Measurements from ENCODE around the gene PAK1. TPM values are rescaled to one million over a fixed set of nuclear protein-coding genes. Genes with fewer than 3 reads are reported as not detected.

Gene PAK1
- total and polyA plus RNA-seq, 2 donors (not counting 1 experiment from before 2014, with no cell fraction given): 11.9 to 23.4 TPM

DNA sequence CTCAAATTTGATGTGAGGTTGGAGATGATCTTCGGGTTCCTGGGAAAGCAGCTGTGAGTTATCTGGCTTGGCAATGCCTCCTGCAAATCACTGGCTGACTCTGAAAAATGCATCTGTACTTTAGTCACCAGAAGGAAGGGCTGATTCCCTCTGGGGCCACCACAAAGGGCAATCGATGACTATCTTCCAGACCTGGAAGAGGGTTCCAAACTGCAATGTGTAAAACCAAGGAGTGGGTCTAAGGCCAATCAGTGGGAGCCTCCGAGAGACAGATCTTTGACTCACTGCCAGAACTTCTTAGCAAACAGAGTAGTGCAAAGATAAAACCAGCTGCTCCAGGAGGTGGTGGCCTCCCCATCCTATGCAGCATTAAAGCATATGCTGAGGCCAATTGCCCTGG lies 29.1 kb upstream of the PAK1 start:
- Histone ChIP-seq H2AFZ (ENCODE audit: insufficient read depth, low read depth, low read length, poor library complexity, severe bottlenecking) (no peak overlapping the region), H3K9me3 (ENCODE audit: control extremely low read depth in 1 of 3, control insufficient read depth in 2 of 3, insufficient read depth in 1 of 3, low read length in 2 of 3) (no peaks in the 10 kb centered on the region), H3K79me2 (ENCODE audit: control insufficient read depth, insufficient read depth, low read length) (no peaks in the 10 kb centered on the region), H3K9ac (ENCODE audit: low read length) (no peak overlapping the region), H3K4me2 (replicated peaks; ENCODE audit: low read depth, low read length, poor library complexity, severe bottlenecking) (no peak overlapping the region), H3K36me3 (replicated peaks in 1 of 2; ENCODE audit: control extremely low read depth in 1 of 2, control insufficient read depth in 1 of 2, extremely low read depth in 1 of 2, insufficient read depth in 2 of 2, low read length in 1 of 2) (no peaks in the 10 kb centered on the region), H3K27me3 (replicated peaks in 1 of 4; ENCODE audit: control extremely low read depth in 1 of 4, control insufficient read depth in 3 of 4, insufficient read depth in 4 of 4, low read length in 3 of 4) (peaks cover 0 to 8% (median 1%) of the 10 kb centered on the region in 4 experiments), H4K20me1 (ENCODE audit: control insufficient read depth, insufficient read depth, low read length, poor library complexity, severe bottlenecking) (no peaks in the 10 kb centered on the region), H3K4me1 (ENCODE audit: control insufficient read depth in 2 of 2, insufficient read depth in 2 of 2, low read length in 2 of 2) (peaks cover 8 to 11% of the 10 kb centered on the region in 2 donors), H3K27ac (ENCODE audit: low read length in 2 of 2) (no peak overlapping the region), H3K4me3 (ENCODE audit: control extremely low read depth in 1 of 5, extremely low read depth in 1 of 5, insufficient read depth in 1 of 5, low read depth in 2 of 5, low read length in 4 of 5) (no peak overlapping the region)
- 37% methylated on average over 3 of the region's 3 CpGs for WGBS (ENCODE audit: insufficient coverage)
- Mint-ChIP-seq H3K9me3 (ENCODE audit: insufficient read depth) (no peaks in the 10 kb centered on the region), H3K27ac (no peak overlapping the region), H3K4me3 (no peak overlapping the region), H3K4me1 (peaks cover 13% of the 10 kb centered on the region), H3K27me3 (peaks cover 40% of the 10 kb centered on the region)
- ChIA-PET CTCF (interaction anchor here (0.7 kb wide), 1 partner anchor 22 kb away, joined by 3 read pairs; no protein-coding TSS in a partner anchor), POLR2A (no interaction called here)
- intact Hi-C loops (cut with micrococcal nuclease): no loop called here
- TF ChIP-seq, protein P1, sequence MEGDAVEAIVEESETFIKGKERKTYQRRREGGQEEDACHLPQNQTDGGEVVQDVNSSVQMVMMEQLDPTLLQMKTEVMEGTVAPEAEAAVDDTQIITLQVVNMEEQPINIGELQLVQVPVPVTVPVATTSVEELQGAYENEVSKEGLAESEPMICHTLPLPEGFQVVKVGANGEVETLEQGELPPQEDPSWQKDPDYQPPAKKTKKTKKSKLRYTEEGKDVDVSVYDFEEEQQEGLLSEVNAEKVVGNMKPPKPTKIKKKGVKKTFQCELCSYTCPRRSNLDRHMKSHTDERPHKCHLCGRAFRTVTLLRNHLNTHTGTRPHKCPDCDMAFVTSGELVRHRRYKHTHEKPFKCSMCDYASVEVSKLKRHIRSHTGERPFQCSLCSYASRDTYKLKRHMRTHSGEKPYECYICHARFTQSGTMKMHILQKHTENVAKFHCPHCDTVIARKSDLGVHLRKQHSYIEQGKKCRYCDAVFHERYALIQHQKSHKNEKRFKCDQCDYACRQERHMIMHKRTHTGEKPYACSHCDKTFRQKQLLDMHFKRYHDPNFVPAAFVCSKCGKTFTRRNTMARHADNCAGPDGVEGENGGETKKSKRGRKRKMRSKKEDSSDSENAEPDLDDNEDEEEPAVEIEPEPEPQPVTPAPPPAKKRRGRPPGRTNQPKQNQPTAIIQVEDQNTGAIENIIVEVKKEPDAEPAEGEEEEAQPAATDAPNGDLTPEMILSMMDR (IDR thresholded peaks at IDR 0.05): no peak
- TF ChIP-seq EZH2 (IDR thresholded peaks at IDR 0.05; ENCODE audit: borderline replicate concordance, insufficient read depth, low read depth, low read length, poor library complexity, severe bottlenecking): no peak
- no peak for DNase-seq
- ATAC-seq (ENCODE audit: low read depth): no peak

- Histone ChIP-seq H4K20me1 (ENCODE audit: control insufficient read depth, insufficient read depth, low read length, poor library complexity, severe bottlenecking) (no peaks in the 10 kb centered on the region), H3K9me3 (ENCODE audit: control extremely low read depth in 1 of 3, control insufficient read depth in 2 of 3, insufficient read depth in 1 of 3, low read length in 2 of 3) (no peaks in the 10 kb centered on the region), H3K27me3 (replicated peaks in 1 of 4; ENCODE audit: control extremely low read depth in 1 of 4, control insufficient read depth in 3 of 4, insufficient read depth in 4 of 4, low read length in 3 of 4) (peaks cover 0 to 8% (median 1%) of the 10 kb centered on the region in 4 experiments), H2AFZ (ENCODE audit: insufficient read depth, low read depth, low read length, poor library complexity, severe bottlenecking) (no peak overlapping the region), H3K4me2 (replicated peaks; ENCODE audit: low read depth, low read length, poor library complexity, severe bottlenecking) (no peak overlapping the region), H3K4me3 (ENCODE audit: control extremely low read depth in 1 of 5, extremely low read depth in 1 of 5, insufficient read depth in 1 of 5, low read depth in 2 of 5, low read length in 4 of 5) (no peak overlapping the region), H3K27ac (ENCODE audit: low read length in 2 of 2) (no peak overlapping the region), H3K4me1 (ENCODE audit: control insufficient read depth in 2 of 2, insufficient read depth in 2 of 2, low read length in 2 of 2) (peaks cover 8 to 11% of the 10 kb centered on the region in 2 donors), H3K9ac (ENCODE audit: low read length) (no peak overlapping the region), H3K79me2 (ENCODE audit: control insufficient read depth, insufficient read depth, low read length) (no peaks in the 10 kb centered on the region), H3K36me3 (replicated peaks in 1 of 2; ENCODE audit: control extremely low read depth in 1 of 2, control insufficient read depth in 1 of 2, extremely low read depth in 1 of 2, insufficient read depth in 2 of 2, low read length in 1 of 2) (no peaks in the 10 kb centered on the region)
- TF ChIP-seq, protein P1 (IDR thresholded peaks at IDR 0.05): no peak
- no peak for TF ChIP-seq EZH2 (IDR thresholded peaks at IDR 0.05; ENCODE audit: borderline replicate concordance, insufficient read depth, low read depth, low read length, poor library complexity, severe bottlenecking)
- CTCF ChIA-PET: no interaction called here
- intact Hi-C loops (cut with micrococcal nuclease): no loop called here
- H3K9me3 Mint-ChIP-seq (ENCODE audit: insufficient read depth): no peaks in the 10 kb centered on the region
- no peak overlapping the region for H3K4me3 Mint-ChIP-seq
- ATAC-seq (ENCODE audit: low read depth) (no peak), DNase-seq (no peak)
- peaks cover 13% of the 10 kb centered on the region for H3K4me1 Mint-ChIP-seq
- 36% methylated on average over 2 of the region's 4 CpGs for WGBS (ENCODE audit: insufficient coverage)
- POLR2A ChIA-PET: no interaction called here
- no peak overlapping the region for H3K27ac Mint-ChIP-seq
- H3K27me3 Mint-ChIP-seq: peaks cover 43% of the 10 kb centered on the region
Measured at GRCh38 chr11:77502346-77502905, 28.5 kb upstream of the PAK1 start.

Data from B cell (primary cell).